IPS-11a (cell line): ENCODE data around the gene PCBP3.

Experiments
- H3K4me3 ChIP-seq: one replicate; pipeline ENCODE4 v1.5.1; 2013; ENCODE audit warnings: low read depth, low read length, control low read depth

Gene PCBP3

DNA sequence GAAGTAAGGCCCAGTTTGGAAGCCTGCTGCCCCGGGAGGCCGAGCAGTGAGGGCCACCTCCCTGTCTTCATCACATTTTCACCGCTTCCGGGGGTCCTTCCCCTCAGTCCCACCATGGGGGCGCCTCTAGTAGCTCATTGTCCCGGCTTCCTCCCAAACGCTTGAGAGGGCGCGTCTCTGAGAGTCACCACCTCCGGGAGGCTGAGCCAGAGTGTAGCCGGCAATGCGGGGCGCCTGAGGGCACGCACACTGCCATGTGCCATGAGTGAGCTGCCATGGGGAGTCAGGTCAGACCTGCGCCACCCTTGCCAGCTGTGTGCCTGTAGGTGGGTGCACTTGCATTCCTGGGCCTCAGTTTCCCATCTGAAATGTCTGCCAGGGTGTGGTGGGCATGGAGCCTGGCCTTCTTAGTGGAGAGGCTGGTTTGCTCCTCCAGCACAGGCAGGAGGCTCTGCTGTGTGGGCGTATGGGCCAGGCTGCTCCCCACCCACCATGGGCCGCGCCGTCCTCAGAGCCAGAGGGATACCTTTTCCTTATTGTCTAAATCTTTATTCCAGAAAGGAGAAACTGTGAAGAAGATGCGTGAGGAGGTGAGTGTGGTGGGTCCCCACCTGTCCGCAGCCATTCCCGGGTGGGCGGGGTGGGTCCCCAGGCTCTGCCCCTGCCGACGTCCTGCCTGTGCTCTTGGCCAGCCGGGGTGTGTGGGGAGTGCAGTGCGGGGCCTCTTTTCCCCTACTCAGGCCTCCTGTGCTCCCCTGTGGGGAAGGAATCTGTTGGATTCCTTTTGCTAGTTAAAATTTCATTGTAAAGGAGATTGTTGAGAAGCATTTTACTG lies 256.7 kb downstream of the PCBP3 start:
- H3K4me3 ChIP-seq = no peak overlapping the region

- no peak overlapping the region for H3K4me3 ChIP-seq
Measured at GRCh38 chr21:45901061-45901690, 257.7 kb downstream of the PCBP3 start.

DNA sequence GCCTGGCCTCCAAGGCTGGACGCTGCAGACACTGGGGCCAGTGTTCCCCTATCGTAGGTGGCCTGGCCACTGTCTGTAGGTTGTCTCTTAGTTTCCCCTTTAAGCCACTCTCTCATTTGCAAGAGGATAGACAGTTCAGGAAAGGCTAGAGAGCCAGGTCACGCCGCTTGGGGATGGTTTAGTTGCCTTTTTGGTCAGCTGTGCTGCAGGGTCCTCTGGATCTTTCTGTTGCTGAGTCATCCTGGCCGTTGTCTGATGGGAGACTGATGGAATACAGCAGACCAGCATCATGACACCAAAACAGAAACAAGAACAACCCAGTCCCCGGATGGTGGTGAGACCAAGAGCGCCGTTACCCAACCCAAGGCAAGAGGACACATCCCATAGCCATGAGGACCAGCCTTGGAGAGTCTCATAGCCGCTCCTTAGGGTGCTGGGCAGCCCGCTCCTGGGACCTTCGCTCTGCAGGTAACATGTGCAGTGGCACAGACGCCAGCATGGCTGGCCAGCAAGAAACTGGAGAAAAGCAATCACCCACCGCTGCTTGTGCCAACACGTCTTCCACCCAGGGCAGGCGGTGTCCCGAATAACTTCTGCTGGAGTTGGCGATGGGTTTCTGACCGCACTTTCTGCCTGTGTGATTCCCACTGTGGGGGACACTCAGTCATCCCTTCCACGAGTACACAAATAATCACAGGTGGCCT lies 258.9 kb downstream of the PCBP3 start:
- H3K4me3 ChIP-seq = no peak overlapping the region

DNA sequence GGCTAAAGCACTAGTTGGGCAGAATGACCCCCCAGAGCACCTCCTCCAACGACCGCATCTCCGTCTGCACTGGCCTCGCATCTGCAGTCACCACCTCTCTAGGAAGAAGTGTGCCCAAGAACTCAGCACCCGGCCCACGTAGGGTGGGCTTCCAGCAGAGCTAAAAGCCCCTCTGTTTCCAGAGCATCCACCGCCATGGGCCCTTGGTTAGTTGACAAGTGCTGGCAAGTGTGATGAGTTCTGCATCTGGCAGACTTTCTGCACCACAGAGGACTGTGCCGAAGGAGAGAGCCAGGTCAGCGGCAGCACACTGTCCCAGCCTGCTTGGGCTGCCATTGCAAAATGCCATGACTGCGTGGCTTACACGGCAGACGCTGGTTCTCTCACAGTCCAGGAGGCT lies 261.7 kb downstream of the PCBP3 start:
- no peak overlapping the region for H3K4me3 ChIP-seq

- no peak overlapping the region for H3K4me3 ChIP-seq
Measured at GRCh38 chr21:45906196-45906805, 262.8 kb downstream of the PCBP3 start.

DNA sequence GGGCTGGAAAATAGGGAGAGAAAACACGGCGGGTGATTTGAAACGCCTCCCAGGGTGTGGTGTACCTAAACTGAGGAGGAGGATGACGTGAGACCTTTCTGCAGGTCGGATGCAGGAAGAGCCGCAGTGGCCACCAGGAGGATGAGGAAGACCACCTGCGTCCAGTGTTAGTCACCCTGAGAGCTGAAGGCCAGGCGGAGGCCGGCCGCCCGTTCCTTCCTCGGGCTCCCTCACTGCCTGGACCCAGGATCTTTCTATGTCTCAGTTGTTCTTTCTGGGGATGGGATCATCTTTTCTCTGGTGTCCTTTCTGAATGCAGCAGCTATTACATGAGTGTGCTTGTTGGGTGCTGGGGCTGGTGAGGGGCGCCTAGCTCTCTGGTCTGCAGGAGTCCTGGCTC lies 263.3 kb downstream of the PCBP3 start:
- no peak overlapping the region for H3K4me3 ChIP-seq

- H3K4me3 ChIP-seq = no peak overlapping the region
Measured at GRCh38 chr21:45908536-45909237, 265.2 kb downstream of the PCBP3 start.

- no peak overlapping the region for H3K4me3 ChIP-seq
Measured at GRCh38 chr21:45909238-45909988, 265.9 kb downstream of the PCBP3 start.

DNA sequence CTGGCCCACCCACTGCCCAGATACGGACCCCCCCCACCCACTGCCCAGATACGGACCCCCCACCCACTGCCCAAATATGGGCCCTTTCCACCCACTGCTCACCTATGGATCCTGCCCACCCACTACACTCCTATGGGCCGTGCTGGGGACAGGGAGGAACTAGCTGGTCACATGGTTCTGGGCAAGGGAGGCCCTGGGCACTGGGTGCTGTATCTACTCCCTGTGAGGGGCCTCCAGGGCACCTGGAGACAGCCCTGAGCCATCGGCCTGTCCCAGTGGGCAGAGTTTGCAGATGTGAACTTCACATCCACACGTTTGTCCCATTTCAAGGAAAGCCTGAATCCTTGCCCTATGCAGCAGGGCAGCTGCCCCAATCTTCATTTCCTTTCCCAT lies 266.6 kb downstream of the PCBP3 start:
- no peak overlapping the region for H3K4me3 ChIP-seq

GRCh38 chr21:45910548-45911221 lies 267.2 kb downstream of the PCBP3 start:
- H3K4me3 ChIP-seq = no peak overlapping the region

GRCh38 chr21:45911806-45912325 lies 268.3 kb downstream of the PCBP3 start:
- H3K4me3 ChIP-seq = no peak overlapping the region

DNA sequence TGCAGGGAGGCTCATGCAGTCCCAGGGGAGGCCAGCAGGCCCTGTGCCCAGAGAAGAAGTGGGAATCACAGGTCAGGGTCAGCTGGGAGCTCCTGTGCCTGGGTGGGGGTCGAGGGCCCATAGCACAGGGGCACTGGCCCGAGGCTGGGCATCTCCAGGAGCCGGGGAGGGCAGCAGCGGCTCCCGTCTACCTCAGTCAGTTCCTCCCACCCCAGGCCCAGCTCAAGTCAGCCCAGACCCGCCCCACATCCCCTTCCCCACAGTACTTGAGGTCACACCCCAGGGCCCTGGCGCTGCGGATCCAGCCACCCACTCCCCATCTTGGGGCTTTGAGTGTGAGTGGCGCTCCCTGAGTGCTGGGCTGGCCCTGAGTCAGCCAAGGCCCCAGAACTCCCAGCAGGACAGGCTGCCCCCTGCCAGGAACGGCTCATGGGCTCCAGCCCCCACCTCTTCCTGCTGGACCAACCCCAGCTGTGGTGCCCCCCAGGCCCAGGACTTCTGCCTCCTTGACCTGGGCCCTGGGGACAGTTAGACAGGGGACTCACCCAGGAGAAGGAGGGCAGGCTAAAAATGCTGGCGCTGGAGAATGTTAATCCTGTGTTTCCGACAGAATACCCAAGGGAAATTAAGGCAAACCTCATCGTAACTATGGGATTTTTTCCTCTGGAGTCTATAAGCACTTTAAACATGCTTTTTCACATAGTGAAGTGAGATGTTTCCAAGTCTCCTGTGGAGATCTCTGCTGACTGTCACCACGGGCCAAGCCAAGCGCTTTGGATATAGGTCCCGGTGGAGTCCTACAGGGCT lies 269.3 kb downstream of the PCBP3 start:
- no peak overlapping the region for H3K4me3 ChIP-seq

GRCh38 chr21:45913418-45913765 lies 269.9 kb downstream of the PCBP3 start:
- H3K4me3 ChIP-seq = no peak overlapping the region

DNA sequence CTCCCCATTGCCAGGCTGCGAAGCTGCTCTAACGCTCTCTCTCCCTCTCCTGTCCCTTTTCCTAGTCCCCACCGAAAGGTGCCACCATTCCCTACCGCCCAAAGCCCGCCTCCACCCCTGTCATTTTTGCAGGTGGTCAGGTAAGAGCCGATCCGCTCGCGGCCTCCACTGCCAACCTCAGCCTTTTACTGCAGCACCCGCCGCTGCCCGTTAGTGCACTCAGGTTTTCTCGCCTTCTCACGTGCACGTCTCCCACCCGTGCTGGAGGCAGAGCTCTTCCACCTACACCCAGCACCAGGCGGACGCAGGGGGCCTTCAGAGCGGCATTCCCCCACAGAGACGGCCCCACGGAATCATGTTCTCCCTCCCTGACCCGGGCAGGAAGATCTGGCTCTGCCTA lies 270.4 kb downstream of the PCBP3 start:
- no peak overlapping the region for H3K4me3 ChIP-seq

DNA sequence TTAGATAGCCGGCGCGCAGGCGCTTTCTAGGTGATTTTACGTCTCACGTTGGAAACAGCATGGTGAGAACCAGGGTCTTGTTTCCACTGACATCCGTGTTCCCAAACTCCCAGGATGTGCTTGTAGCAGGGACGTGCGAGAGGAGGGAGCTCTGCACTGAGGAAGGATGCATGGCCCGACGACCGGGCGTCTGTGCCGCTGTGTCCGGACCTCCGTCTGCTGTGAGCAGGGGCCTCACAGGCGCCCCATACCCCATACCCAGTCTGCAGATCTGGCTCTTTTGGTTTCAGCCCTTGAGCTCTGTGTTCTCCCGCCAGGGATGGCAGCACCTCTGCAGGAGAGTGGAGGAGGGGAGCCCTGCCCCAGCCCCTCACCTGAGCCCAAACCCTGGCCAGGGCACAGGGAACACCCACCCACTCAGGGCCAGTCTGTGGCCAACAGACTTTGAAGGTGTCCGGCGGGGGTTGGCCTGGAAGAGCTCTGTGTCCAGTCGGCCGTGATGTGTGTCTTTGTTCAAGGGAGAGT lies 270.9 kb downstream of the PCBP3 start:
- H3K4me3 ChIP-seq = no peak overlapping the region

- no peak overlapping the region for H3K4me3 ChIP-seq
Measured at GRCh38 chr21:45916011-45916840, 272.7 kb downstream of the PCBP3 start.

GRCh38 chr21:45917241-45917640 lies 273.7 kb downstream of the PCBP3 start:
- H3K4me3 ChIP-seq = no peak overlapping the region

- H3K4me3 ChIP-seq = no peak overlapping the region
Measured at GRCh38 chr21:45918011-45918410, 274.5 kb downstream of the PCBP3 start.
